ENCODE results near the gene PHF21A. TPM values are rescaled to one million over a fixed set of nuclear protein-coding genes. Genes with fewer than 3 reads are reported as not detected.

PHF21A gene
- total RNA-seq, 2 experiments from 2014 or later = 40.4 to 42.6 TPM

GRCh38 chr11:45928535-45929215, 192.6 kb downstream of the PHF21A start:
- no peak overlapping the region for H3K27ac Mint-ChIP-seq
- H3K4me3 Mint-ChIP-seq = no peak overlapping the region
- H3K9me3 Mint-ChIP-seq = no peaks in the 10 kb centered on the region
- intact Hi-C loops (cut with micrococcal nuclease) = no loop called here
- H3K36me3 Mint-ChIP-seq (ENCODE audit: low read depth) = peaks cover 3% of the 10 kb centered on the region
- CTCF ChIA-PET = no interaction called here
- H3K4me1 Mint-ChIP-seq (ENCODE audit: low read depth) = peaks cover 24% of the 10 kb centered on the region
- no peak for DNase-seq
- H3K27me3 Mint-ChIP-seq (ENCODE audit: low read depth) = peaks cover 6% of the 10 kb centered on the region

GRCh38 chr11:45927684-45928413, 193.4 kb downstream of the PHF21A start:
- Mint-ChIP-seq H3K4me3 (no peak overlapping the region), H3K4me1 (ENCODE audit: low read depth) (peaks cover 28% of the 10 kb centered on the region), H3K36me3 (ENCODE audit: low read depth) (peaks cover 3% of the 10 kb centered on the region), H3K27ac (no peak overlapping the region), H3K27me3 (ENCODE audit: low read depth) (peaks cover 9% of the 10 kb centered on the region), H3K9me3 (no peaks in the 10 kb centered on the region)
- CTCF ChIA-PET = no interaction called here
- intact Hi-C loops (cut with micrococcal nuclease) = no loop called here
- DNase-seq = no peak

- no peak overlapping the region for H3K27ac Mint-ChIP-seq
- peaks cover 9% of the 10 kb centered on the region for H3K27me3 Mint-ChIP-seq (ENCODE audit: low read depth)
- no peaks in the 10 kb centered on the region for H3K9me3 Mint-ChIP-seq
- CTCF ChIA-PET = no interaction called here
- H3K4me3 Mint-ChIP-seq = no peak overlapping the region
- peaks cover 28% of the 10 kb centered on the region for H3K4me1 Mint-ChIP-seq (ENCODE audit: low read depth)
- intact Hi-C loops (cut with micrococcal nuclease) = no loop called here
- DNase-seq = no peak
- H3K36me3 Mint-ChIP-seq (ENCODE audit: low read depth) = peaks cover 3% of the 10 kb centered on the region
These were observed 193.9 kb downstream of the PHF21A start for GRCh38 chr11:45927332-45927683.

GRCh38 chr11:45926536-45927331, 194.5 kb downstream of the PHF21A start:
- Mint-ChIP-seq H3K9me3 (no peaks in the 10 kb centered on the region), H3K27ac (no peak overlapping the region), H3K27me3 (ENCODE audit: low read depth) (peaks cover 9% of the 10 kb centered on the region), H3K36me3 (ENCODE audit: low read depth) (peaks cover 3% of the 10 kb centered on the region), H3K4me3 (no peak overlapping the region), H3K4me1 (ENCODE audit: low read depth) (peaks cover 27% of the 10 kb centered on the region)
- DNase-seq = no peak
- intact Hi-C loops (cut with micrococcal nuclease) = no loop called here
- CTCF ChIA-PET = no interaction called here

GRCh38 chr11:45926001-45926401, 195.3 kb downstream of the PHF21A start:
- Mint-ChIP-seq H3K27ac (no peak overlapping the region), H3K36me3 (ENCODE audit: low read depth) (peaks cover 3% of the 10 kb centered on the region), H3K4me1 (ENCODE audit: low read depth) (peaks cover 26% of the 10 kb centered on the region)

GRCh38 chr11:45925550-45925949, 195.7 kb downstream of the PHF21A start:
- Mint-ChIP-seq H3K4me1 (ENCODE audit: low read depth) (peaks cover 23% of the 10 kb centered on the region), H3K36me3 (ENCODE audit: low read depth) (peaks cover 3% of the 10 kb centered on the region), H3K27ac (no peak overlapping the region), H3K27me3 (ENCODE audit: low read depth) (peaks cover 13% of the 10 kb centered on the region), H3K4me3 (no peak overlapping the region), H3K9me3 (no peaks in the 10 kb centered on the region)
- CTCF ChIA-PET = no interaction called here
- no peak for DNase-seq
- intact Hi-C loops (cut with micrococcal nuclease) = no loop called here

More at GRCh38 chr11:45926001-45926401, 195.3 kb downstream of the PHF21A start:
- CTCF ChIA-PET = no interaction called here
- intact Hi-C loops (cut with micrococcal nuclease) = no loop called here
- H3K27me3 Mint-ChIP-seq (ENCODE audit: low read depth) = peaks cover 13% of the 10 kb centered on the region
- DNase-seq = no peak
- no peak overlapping the region for H3K4me3 Mint-ChIP-seq
- H3K9me3 Mint-ChIP-seq = no peaks in the 10 kb centered on the region

- Mint-ChIP-seq H3K4me1 (ENCODE audit: low read depth) (peaks cover 18% of the 10 kb centered on the region), H3K27me3 (ENCODE audit: low read depth) (peaks cover 13% of the 10 kb centered on the region), H3K27ac (no peak overlapping the region), H3K4me3 (no peak overlapping the region), H3K9me3 (no peaks in the 10 kb centered on the region), H3K36me3 (ENCODE audit: low read depth) (peaks cover 3% of the 10 kb centered on the region)
- DNase-seq = no peak
- intact Hi-C loops (cut with micrococcal nuclease) = no loop called here
- CTCF ChIA-PET = no interaction called here
These were observed 196.3 kb downstream of the PHF21A start for GRCh38 chr11:45924927-45925326.

- H3K4me1 Mint-ChIP-seq (ENCODE audit: low read depth) = peaks cover 14% of the 10 kb centered on the region
- CTCF ChIA-PET = no interaction called here
- H3K27ac Mint-ChIP-seq = no peak overlapping the region
- no peaks in the 10 kb centered on the region for H3K9me3 Mint-ChIP-seq
- peaks cover 13% of the 10 kb centered on the region for H3K27me3 Mint-ChIP-seq (ENCODE audit: low read depth)
- no peak for DNase-seq
- H3K4me3 Mint-ChIP-seq = peak overlapping the region; percentile 31
- intact Hi-C loops (cut with micrococcal nuclease) = no loop called here
- peaks cover 3% of the 10 kb centered on the region for H3K36me3 Mint-ChIP-seq (ENCODE audit: low read depth)
These were observed 197.0 kb downstream of the PHF21A start for GRCh38 chr11:45924036-45924915.

GRCh38 chr11:45922425-45923082, 198.7 kb downstream of the PHF21A start, which contains the start of gene LARGE2:
TSS of gene LARGE2 (plus strand) at chr11:45922656. CDS start at chr11:45922883, 227 bp downstream.
- no peak for DNase-seq
- intact Hi-C loops (cut with micrococcal nuclease) = no loop called here

GRCh38 chr11:45921561-45922424, 199.5 kb downstream of the PHF21A start:
- Mint-ChIP-seq H3K27me3 (ENCODE audit: low read depth) (peaks cover 13% of the 10 kb centered on the region), H3K27ac (no peak overlapping the region), H3K4me3 (peak overlapping the region; percentile 41), H3K4me1 (ENCODE audit: low read depth) (peaks cover 21% of the 10 kb centered on the region), H3K36me3 (ENCODE audit: low read depth) (peaks cover 3% of the 10 kb centered on the region), H3K9me3 (no peaks in the 10 kb centered on the region)
- DNase-seq = no peak
- CTCF ChIA-PET = no interaction called here
- intact Hi-C loops (cut with micrococcal nuclease) = no loop called here

More at GRCh38 chr11:45922425-45923082, 198.7 kb downstream of the PHF21A start, which contains the start of gene LARGE2:
- CTCF ChIA-PET = interaction anchor here (0.6 kb wide), 1 partner anchor 42 kb away, joined by 3 read pairs; no protein-coding TSS in a partner anchor
- Mint-ChIP-seq H3K4me1 (ENCODE audit: low read depth) (peaks cover 18% of the 10 kb centered on the region), H3K9me3 (no peaks in the 10 kb centered on the region), H3K27me3 (ENCODE audit: low read depth) (peaks cover 13% of the 10 kb centered on the region), H3K36me3 (ENCODE audit: low read depth) (peaks cover 3% of the 10 kb centered on the region), H3K4me3 (peak within 1 kb of the TSS; percentile 74), H3K27ac (no peak within 1 kb of the TSS)
